H1 (cell line): ENCODE data around the gene TSTD2. TPM values are rescaled to one million over a fixed set of nuclear protein-coding genes. Genes with fewer than 3 reads are reported as not detected.
A peak's percentile ranks its signal among the peaks of the same experiment; 100 is the strongest.

Experiments used
- CTCF ChIA-PET: fragments of 300-600 bp; sonication (Branson Sonifier 250); formaldehyde crosslinking; loops from one replicate; lab custom pipeline; 2021; ENCODE audit not compliant: partially characterized antibody; lab: Charles Lee
- POLR2A ChIA-PET: fragments of 300-600 bp; sonication (Branson Sonifier 250); formaldehyde crosslinking; loops from one replicate; lab custom pipeline; 2021; ENCODE audit warnings: inconsistent platforms; ENCODE audit not compliant: partially characterized antibody; lab: Charles Lee
- DNase-seq, 2 experiments: peaks; one replicate each; pipeline versions ENCODE4 v3.0.0 to v3.0.0-alpha.2; 2010 to 2022; ENCODE audit warnings: low spot score in 2 of 2, low read depth in 1 of 2, mixed read lengths in 1 of 2
- FAIRE-seq: peaks from 2 replicates; lab custom pipeline; 2011; peaks lifted over from hg19 to GRCh38; lab: Jason Lieb, UNC
- H2AFZ ChIP-seq: 2 replicates; pipeline ENCODE4 v1.8.1; 2012; ENCODE audit warnings: low read length, inconsistent platforms
- H2AK5ac ChIP-seq: 2 replicates; pipeline ENCODE4 v1.6.1; 2013; ENCODE audit warnings: low read depth, low read length
- H2BK120ac ChIP-seq: replicated peaks from 2 replicates; pipeline ENCODE3; 2013; ENCODE audit warnings: low read depth, low read length, inconsistent platforms
- H2BK12ac ChIP-seq: 2 replicates; pipeline ENCODE4 v1.6.1; 2013; ENCODE audit warnings: low read depth, low read length
- H2BK15ac ChIP-seq: 2 replicates; pipeline ENCODE4 v1.6.1; 2013; ENCODE audit warnings: low read length
- H2BK20ac ChIP-seq: 2 replicates; pipeline ENCODE4 v1.6.1; 2013; ENCODE audit warnings: low read length
- H2BK5ac ChIP-seq: 2 replicates; pipeline ENCODE4 v1.6.1; 2013; ENCODE audit warnings: low read depth, low read length
- H3K14ac ChIP-seq: 2 replicates; pipeline ENCODE4 v1.6.1; 2013; ENCODE audit warnings: inconsistent platforms; ENCODE audit not compliant: insufficient read length
- H3K18ac ChIP-seq: 2 replicates; pipeline ENCODE4 v1.6.1; 2013; ENCODE audit warnings: low read length; ENCODE audit errors: extremely low read depth
- H3K23ac ChIP-seq: 2 replicates; pipeline ENCODE4 v1.6.1; 2013; ENCODE audit warnings: inconsistent platforms; ENCODE audit not compliant: insufficient read length
- H3K23me2 ChIP-seq: 2 replicates; pipeline ENCODE4 v1.6.1; 2013; ENCODE audit warnings: low read depth, low read length
- H3K27ac ChIP-seq: 2 replicates; pipeline ENCODE4 v1.6.1; 2011; ENCODE audit warnings: low read depth, low read length, inconsistent platforms
- H3K27me3 ChIP-seq, 4 experiments: replicated peaks in 1 of 4; 1 replicate in 1 of 4; 2 replicates in 3 of 4; pipeline versions ENCODE4 v1.6.1 to v1.8.1; 2011 to 2013; ENCODE audit warnings: low read length in 3 of 4, mild to moderate bottlenecking in 3 of 4, inconsistent platforms in 2 of 4, mixed read lengths in 2 of 4, moderate library complexity in 1 of 4; ENCODE audit not compliant: control insufficient read depth in 3 of 4, insufficient read depth in 3 of 4; ENCODE audit errors: extremely low read depth in 1 of 4
- H3K36me3 ChIP-seq, 4 experiments: 2 replicates each; pipeline versions ENCODE4 v1.6.1 to v1.8.1; 2011 to 2013; ENCODE audit warnings: mild to moderate bottlenecking in 4 of 4, low read length in 3 of 4, moderate library complexity in 2 of 4, control low read depth in 1 of 4, inconsistent platforms in 1 of 4; ENCODE audit not compliant: insufficient read depth in 4 of 4, control insufficient read depth in 2 of 4
- H3K4ac ChIP-seq: replicated peaks from 2 replicates; pipeline ENCODE3; 2013; ENCODE audit warnings: low read length, low read depth, mixed read lengths, inconsistent platforms; ENCODE audit not compliant: insufficient read length
- H3K4me1 ChIP-seq, 4 experiments: replicated peaks in 1 of 4; 1 replicate in 1 of 4; 2 replicates in 3 of 4; pipeline versions ENCODE4 v1.6.1 to v1.8.1; 2011 to 2013; ENCODE audit warnings: low read length in 3 of 4, inconsistent platforms in 2 of 4, mixed read lengths in 1 of 4; ENCODE audit not compliant: insufficient read depth in 4 of 4, control insufficient read depth in 3 of 4
- H3K4me2 ChIP-seq, 2 experiments: 2 replicates each; pipeline versions ENCODE4 v1.6.1 to v1.8.1; 2011 to 2013; ENCODE audit warnings: low read depth in 2 of 2, low read length in 2 of 2, control low read depth in 1 of 2, inconsistent platforms in 1 of 2, mild to moderate bottlenecking in 1 of 2; ENCODE audit not compliant: insufficient read depth in 1 of 2
- H3K4me3 ChIP-seq, 4 experiments: fragments of 200-600, 300-600 bp in 1 of 4; sonication (generic), shearing (Covaris generic), sonication (Bioruptor Twin) in 1 of 4; 2 replicates each; pipeline versions ENCODE4 v1.5.1 to v1.8.1; 2011 to 2016; ENCODE audit warnings: low read length in 4 of 4, low read depth in 3 of 4, control low read depth in 2 of 4, inconsistent platforms in 2 of 4, mild to moderate bottlenecking in 2 of 4, mixed read lengths in 1 of 4, moderate library complexity in 1 of 4; ENCODE audit not compliant: insufficient read depth in 2 of 4; ENCODE audit errors: extremely low read depth in 1 of 4
- H3K56ac ChIP-seq: replicated peaks from 2 replicates; pipeline ENCODE3; 2013; ENCODE audit warnings: low read depth, mild to moderate bottlenecking, mixed read lengths, low read length, inconsistent platforms; ENCODE audit not compliant: insufficient read length
- H3K79me1 ChIP-seq: 2 replicates; pipeline ENCODE4 v1.6.1; 2013; ENCODE audit warnings: low read depth, low read length, control low read depth
- H3K79me2 ChIP-seq, 2 experiments: 2 replicates each; pipeline versions ENCODE4 v1.6.1 to v1.8.1; 2012 to 2013; ENCODE audit warnings: low read length in 2 of 2, mild to moderate bottlenecking in 2 of 2, inconsistent platforms in 1 of 2; ENCODE audit not compliant: insufficient read depth in 2 of 2, control insufficient read depth in 1 of 2
- H3K9ac ChIP-seq, 4 experiments: replicated peaks in 1 of 4; 1 replicate in 1 of 4; 2 replicates in 3 of 4; pipeline versions ENCODE4 v1.6.1 to v1.8.1; 2011 to 2013; ENCODE audit warnings: low read depth in 3 of 4, low read length in 3 of 4, control low read depth in 2 of 4, mild to moderate bottlenecking in 2 of 4, moderate library complexity in 2 of 4, inconsistent platforms in 1 of 4; ENCODE audit errors: extremely low read depth in 1 of 4
- H3K9me3 ChIP-seq, 2 experiments: 2 replicates each; pipeline versions ENCODE4 v1.6.1 to v1.8.1; 2012 to 2013; ENCODE audit warnings: mild to moderate bottlenecking in 2 of 2, moderate library complexity in 2 of 2, control low read depth in 1 of 2, inconsistent platforms in 1 of 2, low read depth in 1 of 2, low read length in 1 of 2, mixed read lengths in 1 of 2; ENCODE audit not compliant: insufficient read depth in 2 of 2
- H4K20me1 ChIP-seq, 2 experiments: replicated peaks in 1 of 2; 2 replicates each; pipeline versions ENCODE3 to v1.8.1; 2011 to 2013; ENCODE audit warnings: inconsistent platforms in 2 of 2, low read length in 2 of 2, mild to moderate bottlenecking in 1 of 2; ENCODE audit not compliant: insufficient read depth in 2 of 2, control insufficient read depth in 1 of 2
- H4K5ac ChIP-seq: 2 replicates; pipeline ENCODE4 v1.6.1; 2013; ENCODE audit warnings: low read length, low read depth, mixed read lengths, inconsistent platforms; ENCODE audit not compliant: insufficient read length
- H4K8ac ChIP-seq: 2 replicates; pipeline ENCODE4 v1.8.0; 2013; ENCODE audit warnings: mild to moderate bottlenecking, moderate library complexity, low read length, inconsistent platforms; ENCODE audit not compliant: insufficient read depth; ENCODE audit errors: extremely low read depth
- H4K91ac ChIP-seq: replicated peaks from 2 replicates; pipeline ENCODE3; 2013; ENCODE audit warnings: low read length, mixed read lengths, inconsistent platforms; ENCODE audit not compliant: insufficient read length
- EGR1 ChIP-seq: IDR thresholded peaks from 2 replicates; pipeline ENCODE4 v1.6.1; 2011; ENCODE audit warnings: low read depth, low read length, borderline replicate concordance
- JUN ChIP-seq: IDR thresholded peaks from 2 replicates; pipeline ENCODE4 v1.6.1; 2011; ENCODE audit warnings: low read depth, mild to moderate bottlenecking, improper control_type of control experiment, low read length
- JUND ChIP-seq: IDR thresholded peaks from 2 replicates; pipeline ENCODE4 v1.6.1; 2011; ENCODE audit warnings: mild to moderate bottlenecking, improper control_type of control experiment, low read length
- MAFK ChIP-seq: IDR thresholded peaks from 2 replicates; pipeline ENCODE4 v1.6.1; 2012; ENCODE audit warnings: low read depth, mild to moderate bottlenecking, improper control_type of control experiment, low read length
- RAD21 ChIP-seq, 2 experiments: IDR thresholded peaks in 1 of 2; conservative IDR thresholded peaks in 1 of 2; 2 replicates each; pipeline ENCODE4 v1.6.1; 2011; ENCODE audit warnings: low read depth in 2 of 2, low read length in 2 of 2, improper control_type of control experiment in 1 of 2, inconsistent platforms in 1 of 2, mild to moderate bottlenecking in 1 of 2, moderate library complexity in 1 of 2
- RXRA ChIP-seq: IDR thresholded peaks from 2 replicates; pipeline ENCODE4 v1.6.1; 2011; ENCODE audit warnings: low read depth, mild to moderate bottlenecking, low read length, moderate library complexity; ENCODE audit not compliant: insufficient read depth
- SIX5 ChIP-seq: IDR thresholded peaks from 2 replicates; pipeline ENCODE4 v1.6.1; 2011; ENCODE audit warnings: mild to moderate bottlenecking, low read depth, low read length
- SP1 ChIP-seq: IDR thresholded peaks from 2 replicates; pipeline ENCODE4 v1.6.1; 2011; ENCODE audit warnings: low read depth, low read length
- SP2 ChIP-seq: IDR thresholded peaks from 2 replicates; pipeline ENCODE4 v1.6.1; 2012; ENCODE audit warnings: mild to moderate bottlenecking, low read length, inconsistent platforms
- TAF7 ChIP-seq: optimal IDR thresholded peaks from 2 replicates; pipeline ENCODE3; 2011; ENCODE audit warnings: low read depth, mild to moderate bottlenecking, inconsistent platforms, low read length, moderate library complexity, borderline replicate concordance
- WGBS, 2 experiments: shearing (Covaris generic) in 1 of 2; methylation state at CpG; one replicate each; pipeline versions ENCODE4 v1.1.6 to v1.1.7; 2013 to 2015; ENCODE audit warnings: low lambda C conversion rate in 2 of 2, mixed read lengths in 2 of 2, inconsistent platforms in 1 of 2, low coverage in 1 of 2, missing lambda C conversion rate in 1 of 2; ENCODE audit not compliant: insufficient replicate concordance in 2 of 2, insufficient coverage in 1 of 2, insufficient read length in 1 of 2; ENCODE audit errors: extremely low coverage in 1 of 2, missing lambda C conversion rate in 1 of 2; 5-methylcytosine and 5-hydroxymethylcytosine counted together
- polyA plus RNA-seq, 7 experiments: library from polyadenylated mRNA; depleted of rRNA in 3 of 7; stranded (reverse) in 5 of 7; unstranded in 2 of 7; fragments of >200 nt in 5 of 7; fragments of 200-250 nt in 2 of 7; gene quantifications; 1 replicate in 5 of 7; 2 replicates in 1 of 7; 4 replicates in 1 of 7; pipeline versions ENCODE4 v1.2.1 to v1.2.3, GENCODE V29; 2011 to 2013; ENCODE audit warnings: missing spikeins in 2 of 7, mixed read lengths in 2 of 7
- total RNA-seq: library from RNA; stranded (reverse); fragmentation: NEBNext Ultra II Directional; extraction: Animal tissue kit (Norgen Biotek cat#: 25700); gene quantifications from 2 replicates; pipeline ENCODE4 v1.2.1, GENCODE V29; 2021
- TF ChIP-seq, protein P1 (sequence below), 3 experiments: IDR thresholded peaks; 1 replicate in 2 of 3; 2 replicates in 1 of 3; pipeline versions ENCODE4 v1.5.1 to v1.6.1; 2011; ENCODE audit warnings: low read length in 3 of 3, mild to moderate bottlenecking in 3 of 3, inconsistent platforms in 2 of 3, low read depth in 1 of 3, moderate library complexity in 1 of 3; ENCODE audit not compliant: insufficient read depth in 1 of 3; ENCODE audit errors: control extremely low read depth in 1 of 3

The TSTD2 gene
- total and polyA plus RNA-seq, 2 of the 8 experiments (the other 6 are each of a cell fraction or from before 2014, with no cell fraction given) = 16.1 to 17.5 TPM

DNA sequence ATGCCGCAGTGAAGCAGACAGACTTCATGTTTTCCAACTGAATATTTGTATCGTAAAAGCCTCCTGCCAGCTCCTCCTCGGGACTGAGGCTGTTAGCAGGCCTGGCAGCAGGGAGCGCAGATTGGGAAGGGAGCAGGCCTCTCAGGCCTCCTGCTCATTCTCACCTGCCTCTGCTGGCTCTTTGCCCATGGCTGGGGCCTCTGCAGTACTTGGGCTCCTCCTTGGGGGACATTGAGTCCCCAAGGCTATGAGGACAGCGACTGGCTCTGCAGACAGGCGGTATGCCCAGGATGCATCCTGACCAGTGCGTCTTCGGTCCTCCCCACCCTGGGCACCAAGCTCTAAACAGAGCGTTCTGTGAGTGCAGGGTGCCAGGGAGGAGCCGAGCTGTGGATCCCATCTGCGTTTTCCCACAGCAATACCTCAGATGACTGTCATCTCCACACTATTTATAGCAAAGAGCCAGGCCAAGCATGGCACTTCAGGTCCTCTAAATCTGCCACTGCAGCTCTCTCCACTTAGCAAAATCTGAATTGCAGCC is 38.7 kb downstream of the TSTD2 start:
- H3K18ac ChIP-seq = no peak overlapping the region
- no peaks in the 10 kb centered on the region for H3K9me3 ChIP-seq
- H3K23me2 ChIP-seq = no peaks in the 10 kb centered on the region
- no peaks in the 10 kb centered on the region for H3K27me3 ChIP-seq
- H4K5ac ChIP-seq = no peak overlapping the region
- no peaks in the 10 kb centered on the region for H3K36me3 ChIP-seq
- DNase-seq (no peak), FAIRE-seq (no peak)
- no peak overlapping the region for H2AFZ ChIP-seq
- ChIA-PET POLR2A (interaction anchor here (1.0 to 1.2 kb wide), 2 partner anchors 39 to 92 kb away, joined by 4 to 6 read pairs; partner anchors contain the start of genes NCBP1, TMOD1 and TSTD2), CTCF (interaction anchor here (0.5 to 22.2 kb wide), 10 partner anchors 13 to 825 kb away, joined by 3 to 574 read pairs (median 6); no protein-coding TSS in a partner anchor)
- no peak overlapping the region for H2BK5ac ChIP-seq
- no peak overlapping the region for H2BK120ac ChIP-seq
- H2BK15ac ChIP-seq = no peak overlapping the region
- no peak overlapping the region for H4K8ac ChIP-seq
- H3K79me1 ChIP-seq = no peaks in the 10 kb centered on the region
- no peak overlapping the region for H3K56ac ChIP-seq
- no peaks in the 10 kb centered on the region for H3K79me2 ChIP-seq
- 85% methylated on average over 11 of the region's 11 CpGs; no CpG with 5 or more reads in 1 of the 2 experiments for WGBS, 2 experiments
- no peak overlapping the region for H3K4me3 ChIP-seq
- H2AK5ac ChIP-seq = no peak overlapping the region
- H3K4me2 ChIP-seq = no peak overlapping the region
- H3K4me1 ChIP-seq = peaks cover 0 to 5% (median 0%) of the 10 kb centered on the region in 4 experiments; a peak in 5 of 7 replicates
- no peaks in the 10 kb centered on the region for H4K20me1 ChIP-seq
- H4K91ac ChIP-seq = no peak overlapping the region
- H3K27ac ChIP-seq = no peak overlapping the region
- 0 out of 2 replicates have a peak overlapping the region, but pooled peaks have one; percentile 18 for H2BK20ac ChIP-seq
- H3K23ac ChIP-seq = no peak overlapping the region
- no peak overlapping the region for H3K14ac ChIP-seq
- no peak overlapping the region for H2BK12ac ChIP-seq
- H3K4ac ChIP-seq = no peak overlapping the region
- no peak overlapping the region for H3K9ac ChIP-seq
- TF ChIP-seq EGR1 = no peak
- no peak for TF ChIP-seq SP2
- TF ChIP-seq SIX5 = no peak
- no peak for TF ChIP-seq JUND
- no peak for TF ChIP-seq SP1
- peak; percentile 29 to 49; a peak in 3 of 4 replicates for TF ChIP-seq RAD21 (IDR thresholded peaks at IDR 0.05 in 1 of 2, conservative IDR thresholded peaks at IDR 0.05 in 1 of 2; ENCODE audit: low read depth in 2 of 2, low read length in 2 of 2)
- TF ChIP-seq JUN = no peak
- TF ChIP-seq, protein P1, sequence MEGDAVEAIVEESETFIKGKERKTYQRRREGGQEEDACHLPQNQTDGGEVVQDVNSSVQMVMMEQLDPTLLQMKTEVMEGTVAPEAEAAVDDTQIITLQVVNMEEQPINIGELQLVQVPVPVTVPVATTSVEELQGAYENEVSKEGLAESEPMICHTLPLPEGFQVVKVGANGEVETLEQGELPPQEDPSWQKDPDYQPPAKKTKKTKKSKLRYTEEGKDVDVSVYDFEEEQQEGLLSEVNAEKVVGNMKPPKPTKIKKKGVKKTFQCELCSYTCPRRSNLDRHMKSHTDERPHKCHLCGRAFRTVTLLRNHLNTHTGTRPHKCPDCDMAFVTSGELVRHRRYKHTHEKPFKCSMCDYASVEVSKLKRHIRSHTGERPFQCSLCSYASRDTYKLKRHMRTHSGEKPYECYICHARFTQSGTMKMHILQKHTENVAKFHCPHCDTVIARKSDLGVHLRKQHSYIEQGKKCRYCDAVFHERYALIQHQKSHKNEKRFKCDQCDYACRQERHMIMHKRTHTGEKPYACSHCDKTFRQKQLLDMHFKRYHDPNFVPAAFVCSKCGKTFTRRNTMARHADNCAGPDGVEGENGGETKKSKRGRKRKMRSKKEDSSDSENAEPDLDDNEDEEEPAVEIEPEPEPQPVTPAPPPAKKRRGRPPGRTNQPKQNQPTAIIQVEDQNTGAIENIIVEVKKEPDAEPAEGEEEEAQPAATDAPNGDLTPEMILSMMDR (IDR thresholded peaks at IDR 0.05; ENCODE audit: control extremely low read depth in 1 of 3, insufficient read depth in 1 of 3, low read depth in 1 of 3, low read length in 3 of 3) = peak in 1 of 3 experiments; percentile 19; a peak in 2 of 4 replicates
- TF ChIP-seq MAFK = no peak
- no peak for TF ChIP-seq TAF7
- TF ChIP-seq RXRA = no peak
